Fibroblast of lung (primary cell): ENCODE measurements around the gene S100A10.

Experiments
- EZH2 ChIP-seq: IDR thresholded peaks from 2 replicates; pipeline ENCODE4 v1.5.1; 2012; ENCODE audit warnings: low read length, control low read depth, mild to moderate bottlenecking; ENCODE audit errors: missing control alignments
- TF ChIP-seq, protein P1 (sequence below), 2 donors: IDR thresholded peaks in 1 of 2; conservative IDR thresholded peaks in 1 of 2; 1 replicate in 1 of 2; 2 replicates in 1 of 2; pipeline ENCODE4 v1.5.1; 2011 to 2012; ENCODE audit warnings: low read length in 2 of 2, control low read depth in 1 of 2, inconsistent platforms in 1 of 2, low read depth in 1 of 2, mild to moderate bottlenecking in 1 of 2

DNA sequence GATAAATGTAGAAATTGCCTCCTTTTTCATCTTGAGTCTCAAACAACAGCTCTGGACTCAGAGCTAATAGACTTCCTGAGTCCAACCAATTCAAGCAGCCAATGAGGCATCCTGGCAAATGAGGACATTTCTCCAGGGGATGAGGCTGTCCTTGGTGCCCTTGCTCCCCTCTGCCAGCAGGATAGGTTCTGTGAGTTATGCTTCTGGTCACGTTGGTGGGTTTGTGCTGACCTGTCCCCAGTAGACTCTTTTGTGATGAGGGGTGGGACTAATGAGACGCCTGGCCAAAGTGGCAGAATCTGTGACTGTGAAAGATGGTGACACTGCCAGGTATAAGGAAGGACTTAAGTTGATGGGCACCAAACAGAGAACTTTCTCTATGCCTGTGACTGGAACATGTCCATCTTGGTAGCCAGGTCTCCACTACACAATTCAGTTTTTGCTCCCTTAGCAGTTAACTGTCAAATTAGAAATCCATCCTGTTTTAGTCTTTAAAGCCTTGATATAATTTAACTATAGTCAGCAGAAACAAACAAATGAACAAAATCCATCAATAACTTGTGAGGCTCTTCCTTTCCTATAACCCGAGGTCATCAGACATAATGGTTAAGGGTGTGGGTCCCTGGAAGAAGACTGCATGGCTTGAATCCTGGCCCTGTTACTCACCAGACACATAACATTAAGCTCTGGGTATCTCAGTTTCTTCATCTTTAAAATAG lies 48.6 kb downstream of the S100A10 start:
- no peak for TF ChIP-seq EZH2
- TF ChIP-seq, protein P1, sequence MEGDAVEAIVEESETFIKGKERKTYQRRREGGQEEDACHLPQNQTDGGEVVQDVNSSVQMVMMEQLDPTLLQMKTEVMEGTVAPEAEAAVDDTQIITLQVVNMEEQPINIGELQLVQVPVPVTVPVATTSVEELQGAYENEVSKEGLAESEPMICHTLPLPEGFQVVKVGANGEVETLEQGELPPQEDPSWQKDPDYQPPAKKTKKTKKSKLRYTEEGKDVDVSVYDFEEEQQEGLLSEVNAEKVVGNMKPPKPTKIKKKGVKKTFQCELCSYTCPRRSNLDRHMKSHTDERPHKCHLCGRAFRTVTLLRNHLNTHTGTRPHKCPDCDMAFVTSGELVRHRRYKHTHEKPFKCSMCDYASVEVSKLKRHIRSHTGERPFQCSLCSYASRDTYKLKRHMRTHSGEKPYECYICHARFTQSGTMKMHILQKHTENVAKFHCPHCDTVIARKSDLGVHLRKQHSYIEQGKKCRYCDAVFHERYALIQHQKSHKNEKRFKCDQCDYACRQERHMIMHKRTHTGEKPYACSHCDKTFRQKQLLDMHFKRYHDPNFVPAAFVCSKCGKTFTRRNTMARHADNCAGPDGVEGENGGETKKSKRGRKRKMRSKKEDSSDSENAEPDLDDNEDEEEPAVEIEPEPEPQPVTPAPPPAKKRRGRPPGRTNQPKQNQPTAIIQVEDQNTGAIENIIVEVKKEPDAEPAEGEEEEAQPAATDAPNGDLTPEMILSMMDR (conservative IDR thresholded peaks at IDR 0.05 in 1 of 2, IDR thresholded peaks at IDR 0.05 in 1 of 2; ENCODE audit: low read depth in 1 of 2, low read length in 2 of 2), result no peak
